MCF 10A (cell line): Measurements from ENCODE around the gene TMCC1. TPM values are rescaled to one million over a fixed set of nuclear protein-coding genes. Genes with fewer than 3 reads are reported as not detected.

Experiments
- BruUV-seq: library from RNA; stranded (reverse); fragments of 400-500 nt; replicated peaks from 2 replicates; lab custom pipeline; 2021; lab: Mats Ljungman, UMichigan
- CTCF ChIA-PET: fragments of 300-600 bp; sonication (Branson Sonifier 250); formaldehyde crosslinking; extraction: SDS; loops from one replicate; lab custom pipeline; 2021; ENCODE audit warnings: antibody characterized with exemption, inconsistent platforms; lab: Yijun Ruan, JAX
- POLR2A ChIA-PET: fragments of 300-600, 350-650 bp; sonication (Branson Sonifier 250); formaldehyde crosslinking; extraction: SDS; loops from one replicate; lab custom pipeline; 2020; ENCODE audit warnings: antibody characterized with exemption, inconsistent platforms; lab: Yijun Ruan, JAX
- DNase-seq: peaks from one replicate; pipeline ENCODE4 v3.0.0-alpha.2; 2018; ENCODE audit not compliant: unreplicated experiment
- H3K27ac Mint-ChIP-seq: one replicate; pipeline ENCODE4 v1.8.0; 2022; ENCODE audit warnings: mild to moderate bottlenecking, low read depth, mixed read lengths; ENCODE audit not compliant: unreplicated experiment
- H3K27me3 Mint-ChIP-seq: one replicate; pipeline ENCODE4 v1.8.0; 2022; ENCODE audit warnings: mixed read lengths; ENCODE audit not compliant: insufficient read depth, unreplicated experiment
- H3K36me3 Mint-ChIP-seq: one replicate; pipeline ENCODE4 v1.8.0; 2022; ENCODE audit warnings: mild to moderate bottlenecking, moderate library complexity, mixed read lengths; ENCODE audit not compliant: insufficient read depth, unreplicated experiment
- H3K4me1 Mint-ChIP-seq: one replicate; pipeline ENCODE4 v1.8.0; 2022; ENCODE audit warnings: mixed read lengths; ENCODE audit not compliant: insufficient read depth, unreplicated experiment
- H3K4me3 Mint-ChIP-seq: one replicate; pipeline ENCODE4 v1.8.0; 2022; ENCODE audit warnings: mild to moderate bottlenecking, moderate library complexity, mixed read lengths; ENCODE audit not compliant: unreplicated experiment
- H3K9me3 Mint-ChIP-seq: one replicate; pipeline ENCODE4 v1.8.0; 2022; ENCODE audit warnings: mixed read lengths; ENCODE audit not compliant: unreplicated experiment
- intact Hi-C: fragments of 100-400 bp; cut with micrococcal nuclease; formaldehyde crosslinking; loops from 2 replicates; pipeline ENCODE4 v1.14.1; 2022
- total RNA-seq: library from RNA; stranded (reverse); gene quantifications from 2 replicates; pipeline ENCODE4 v1.2.3, GENCODE V29; 2022
- TF ChIP-seq, protein P1 (sequence below): fragments of 200-600 bp; IDR thresholded peaks from one replicate; pipeline ENCODE4 v1.8.0; 2022; ENCODE audit warnings: antibody characterized with exemption, mild to moderate bottlenecking; ENCODE audit not compliant: unreplicated experiment

The TMCC1 gene
- total RNA-seq, 1 experiment from 2014 or later = 31.2 TPM

DNA sequence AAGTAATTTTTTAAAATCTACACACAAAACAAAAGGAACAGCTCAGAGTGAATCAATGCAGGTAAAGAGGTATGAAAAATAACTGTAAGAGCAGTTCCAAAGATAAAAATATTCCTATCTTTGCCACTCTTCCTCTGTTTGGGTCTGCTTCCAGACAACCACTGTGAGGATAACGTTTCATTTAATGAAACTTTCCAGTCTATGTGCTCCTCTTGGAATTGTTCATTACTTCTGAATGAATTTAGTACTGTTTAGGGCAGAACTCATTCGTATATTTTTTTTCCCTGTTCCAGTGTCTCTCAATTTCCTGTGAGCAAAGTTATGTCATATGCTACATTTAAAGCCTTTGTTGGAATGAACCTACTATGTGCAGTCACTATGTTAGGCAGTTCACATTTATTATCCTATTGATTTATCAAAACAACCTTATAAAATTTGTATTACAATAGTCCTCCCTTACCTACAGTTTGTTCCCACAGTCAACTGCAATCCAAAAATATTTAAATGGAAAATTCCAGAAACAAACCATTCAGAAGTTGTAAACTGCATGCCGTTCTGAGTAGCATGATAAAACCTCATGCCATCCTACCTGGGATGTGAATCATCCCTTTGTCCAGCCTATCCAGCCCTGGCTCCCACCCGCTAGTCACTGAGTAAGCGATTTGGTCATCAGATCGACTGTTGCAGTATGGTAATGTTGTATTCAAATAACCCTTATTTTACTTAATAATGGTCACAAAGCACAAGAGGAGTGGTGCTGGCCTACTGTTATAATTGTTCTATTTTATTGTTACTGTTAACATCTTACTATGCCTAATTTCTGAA is 98.1 kb downstream of the TMCC1 start:
- peak; percentile 79 for DNase-seq
- ChIA-PET CTCF (interaction anchor here (1.2 to 2.4 kb wide), 2 partner anchors 15 to 146 kb away, joined by 3 to 9 read pairs; no protein-coding TSS in a partner anchor), POLR2A (interaction anchor here (0.6 to 2.7 kb wide), 14 partner anchors 10 to 356 kb away, joined by 3 to 39 read pairs (median 4); partner anchors contain the start of genes IFT122 and MBD4)
- peaks cover 33% of the 10 kb centered on the region for H3K4me1 Mint-ChIP-seq
- H3K9me3 Mint-ChIP-seq = no peaks in the 10 kb centered on the region
- H3K27me3 Mint-ChIP-seq = no peaks in the 10 kb centered on the region
- intact Hi-C loops = loop anchor here (1.0 to 10.0 kb wide), 2 partner anchors 71 to 144 kb away; no protein-coding TSS in a partner anchor
- TF ChIP-seq, protein P1, sequence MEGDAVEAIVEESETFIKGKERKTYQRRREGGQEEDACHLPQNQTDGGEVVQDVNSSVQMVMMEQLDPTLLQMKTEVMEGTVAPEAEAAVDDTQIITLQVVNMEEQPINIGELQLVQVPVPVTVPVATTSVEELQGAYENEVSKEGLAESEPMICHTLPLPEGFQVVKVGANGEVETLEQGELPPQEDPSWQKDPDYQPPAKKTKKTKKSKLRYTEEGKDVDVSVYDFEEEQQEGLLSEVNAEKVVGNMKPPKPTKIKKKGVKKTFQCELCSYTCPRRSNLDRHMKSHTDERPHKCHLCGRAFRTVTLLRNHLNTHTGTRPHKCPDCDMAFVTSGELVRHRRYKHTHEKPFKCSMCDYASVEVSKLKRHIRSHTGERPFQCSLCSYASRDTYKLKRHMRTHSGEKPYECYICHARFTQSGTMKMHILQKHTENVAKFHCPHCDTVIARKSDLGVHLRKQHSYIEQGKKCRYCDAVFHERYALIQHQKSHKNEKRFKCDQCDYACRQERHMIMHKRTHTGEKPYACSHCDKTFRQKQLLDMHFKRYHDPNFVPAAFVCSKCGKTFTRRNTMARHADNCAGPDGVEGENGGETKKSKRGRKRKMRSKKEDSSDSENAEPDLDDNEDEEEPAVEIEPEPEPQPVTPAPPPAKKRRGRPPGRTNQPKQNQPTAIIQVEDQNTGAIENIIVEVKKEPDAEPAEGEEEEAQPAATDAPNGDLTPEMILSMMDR = no peak
- H3K27ac Mint-ChIP-seq = peak overlapping the region; percentile 82
- H3K36me3 Mint-ChIP-seq = no peaks in the 10 kb centered on the region
- TSS peak; percentile 73 for BruUV-seq
- H3K4me3 Mint-ChIP-seq = peak overlapping the region; percentile 70

DNA sequence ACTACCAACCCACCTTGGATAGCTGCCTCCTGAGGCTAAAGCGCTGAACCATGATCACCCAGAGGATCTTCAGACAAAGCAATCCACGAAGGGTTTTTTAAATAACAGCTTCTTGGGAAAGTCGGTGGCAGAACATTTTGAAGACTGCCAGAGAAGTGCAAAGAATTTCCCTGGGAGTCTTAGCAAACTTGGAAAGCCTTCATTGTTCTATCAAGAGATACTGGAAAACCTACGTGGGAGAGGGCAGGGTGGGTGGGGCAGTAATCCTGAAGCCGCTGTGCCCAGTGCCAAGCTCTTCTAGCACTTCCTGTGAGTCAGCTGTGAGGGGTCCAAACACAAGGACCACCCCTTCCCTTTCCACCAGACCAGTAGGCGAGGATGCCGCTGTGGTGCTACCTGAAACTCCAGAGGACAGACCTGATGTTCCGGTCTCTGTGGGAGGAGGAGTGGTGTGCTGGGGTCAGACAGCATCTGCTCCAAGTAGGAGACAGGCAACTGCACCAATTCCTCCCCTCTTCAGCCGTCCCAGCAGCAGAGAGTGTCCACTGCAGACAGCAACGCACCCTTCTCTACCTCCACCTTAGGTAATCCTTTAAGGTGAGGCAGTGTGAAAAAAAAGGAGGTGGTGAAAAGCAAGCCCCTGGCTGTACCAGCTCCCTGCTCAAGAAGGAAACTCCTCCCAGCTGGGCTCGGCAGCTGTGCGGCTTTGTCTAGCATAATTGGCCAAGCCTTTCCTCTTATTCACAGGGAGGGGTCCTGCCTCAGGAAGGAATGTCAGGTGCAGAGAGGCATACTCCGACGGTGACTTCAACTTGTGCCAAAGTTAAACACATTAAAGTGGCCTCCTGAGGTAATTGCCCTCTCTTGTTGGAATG is 99.0 kb downstream of the TMCC1 start:
- peak overlapping the region; percentile 82 for H3K27ac Mint-ChIP-seq
- ChIA-PET POLR2A (interaction anchor here (0.5 to 2.7 kb wide), 34 partner anchors 10 to 600 kb away, joined by 3 to 39 read pairs (median 4); partner anchors contain the start of genes IFT122 and MBD4), CTCF (interaction anchor here (0.6 to 2.4 kb wide), 9 partner anchors 16 to 310 kb away, joined by 3 to 9 read pairs (median 4); no protein-coding TSS in a partner anchor)
- peak overlapping the region; percentile 70 for H3K4me3 Mint-ChIP-seq
- peaks cover 33% of the 10 kb centered on the region for H3K4me1 Mint-ChIP-seq
- peak; percentile 84 for DNase-seq
- TF ChIP-seq, protein P1 = no peak
- no TSS peak for BruUV-seq
- no peaks in the 10 kb centered on the region for H3K27me3 Mint-ChIP-seq
- no peaks in the 10 kb centered on the region for H3K36me3 Mint-ChIP-seq
- intact Hi-C loops = loop anchor here (1.0 to 10.0 kb wide), 3 partner anchors 70 to 143 kb away; no protein-coding TSS in a partner anchor
- H3K9me3 Mint-ChIP-seq = no peaks in the 10 kb centered on the region

DNA sequence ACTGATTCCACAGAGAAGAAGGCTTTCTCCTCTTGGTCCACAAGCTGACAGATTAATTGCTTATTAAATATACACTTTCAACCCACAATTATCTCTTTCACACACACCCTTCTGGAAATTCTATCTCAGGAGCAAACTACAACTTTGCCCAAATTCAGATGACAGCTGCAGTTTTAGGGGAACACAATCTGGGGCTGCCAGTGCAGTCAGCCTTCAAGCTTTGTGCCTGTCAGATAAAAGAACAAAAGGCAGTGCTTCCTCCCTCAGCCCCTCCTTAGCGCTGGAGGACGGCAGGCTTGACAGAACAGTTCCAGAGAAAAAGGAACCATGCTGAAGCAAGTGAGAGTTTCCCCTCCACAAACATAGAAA is 99.6 kb downstream of the TMCC1 start:
- intact Hi-C loops = loop anchor here (5.0 to 10.0 kb wide), 2 partner anchors 69 to 132 kb away; no protein-coding TSS in a partner anchor
- TSS peak; percentile 63 for BruUV-seq

More for the DNA sequence above, 99.6 kb downstream of the TMCC1 start:
- CTCF ChIA-PET = interaction anchor here (0.6 to 2.4 kb wide), 9 partner anchors 17 to 309 kb away, joined by 3 to 9 read pairs (median 4); no protein-coding TSS in a partner anchor
- H3K27ac Mint-ChIP-seq = peak overlapping the region; percentile 82
- POLR2A ChIA-PET = interaction anchor here (0.9 to 2.7 kb wide), 28 partner anchors 11 to 355 kb away, joined by 3 to 39 read pairs (median 4); partner anchors contain the start of genes IFT122, MBD4 and TMCC1
- peak overlapping the region; percentile 70 for H3K4me3 Mint-ChIP-seq
- DNase-seq = peak; percentile 30
- H3K36me3 Mint-ChIP-seq = no peaks in the 10 kb centered on the region
- H3K4me1 Mint-ChIP-seq = peaks cover 33% of the 10 kb centered on the region
- TF ChIP-seq, protein P1 = no peak
- H3K9me3 Mint-ChIP-seq = no peaks in the 10 kb centered on the region
- H3K27me3 Mint-ChIP-seq = no peaks in the 10 kb centered on the region
